Hepatocyte (in vitro differentiated cells): Measurements from ENCODE around the gene CTF1.

Experiments
- CTCF ChIP-seq: fragments of 200-600 bp; sonication (generic); IDR thresholded peaks from 2 replicates; pipeline ENCODE4 v1.5.1; 2016; ENCODE audit warnings: antibody characterized with exemption, mild to moderate bottlenecking; ENCODE audit not compliant: poor library complexity
- EZH2 ChIP-seq: fragments of 200-600 bp; sonication (generic); IDR thresholded peaks from 2 replicates; pipeline ENCODE4 v1.6.1; 2016; ENCODE audit warnings: antibody characterized with exemption, mild to moderate bottlenecking, borderline replicate concordance
- EZH2phosphoT487 ChIP-seq: fragments of 200-600 bp; sonication (generic); IDR thresholded peaks from one replicate; pipeline ENCODE4 v1.6.1; 2018; ENCODE audit warnings: antibody characterized with exemption, mild to moderate bottlenecking, low read depth, moderate library complexity; ENCODE audit not compliant: unreplicated experiment, severe bottlenecking

- TF ChIP-seq CTCF (no peak), EZH2phosphoT487 (no peak), EZH2 (no peak)
Measured at GRCh38 chr16:30896261-30896888, at the start of gene CTF1.
